K562 (cell line): ENCODE results near the gene ZFP36. TPM values are rescaled to one million over a fixed set of nuclear protein-coding genes. Genes with fewer than 3 reads are reported as not detected.

ENCODE experiments used
- ARID3A ChIP-seq: IDR thresholded peaks from 2 replicates; pipeline ENCODE4 v1.6.1; 2012; ENCODE audit warnings: low read depth, low read length, improper control_type of control experiment, borderline replicate concordance
- ARNT ChIP-seq, 2 experiments: fragments of 450-650 bp; IDR thresholded peaks; 2 replicates each; pipeline ENCODE4 v1.6.1; 2016; ENCODE audit warnings: mild to moderate bottlenecking in 1 of 2
- ATF1 ChIP-seq, 2 experiments: fragments of 450-650 bp in 1 of 2; IDR thresholded peaks; 2 replicates each; pipeline ENCODE4 v1.6.1; 2016; ENCODE audit warnings: missing compliant biosample characterization in 1 of 2, missing genetic modification characterization in 1 of 2
- CEBPG ChIP-seq, 3 experiments: fragments of 200-800 bp in 1 of 3; sonication (Bioruptor generic) in 1 of 3; sonication (generic) in 1 of 3; formaldehyde crosslinking in 1 of 3; IDR thresholded peaks in 2 of 3; conservative IDR thresholded peaks in 1 of 3; 2 replicates each; pipeline versions ENCODE4 v1.6.1 to v1.8.0; 2016 to 2022; ENCODE audit warnings: missing compliant biosample characterization in 2 of 3, missing genetic modification characterization in 2 of 3, mild to moderate bottlenecking in 1 of 3, missing genetic modification reagents in 1 of 3
- CTCFL ChIP-seq: IDR thresholded peaks from 2 replicates; pipeline ENCODE4 v1.6.1; 2011; ENCODE audit warnings: borderline replicate concordance, low read depth, mild to moderate bottlenecking, moderate library complexity, low read length; ENCODE audit not compliant: insufficient read depth, poor library complexity, severe bottlenecking
- ESRRA ChIP-seq: fragments of 450-650 bp; IDR thresholded peaks from 2 replicates; pipeline ENCODE4 v1.6.1; 2014; ENCODE audit warnings: low read depth, mild to moderate bottlenecking, moderate library complexity, borderline replicate concordance
- ESRRB ChIP-seq: fragments of 250-450 bp; sonication (Bioruptor Pico); IDR thresholded peaks from 2 replicates; pipeline ENCODE4 v1.5.0; 2020; ENCODE audit warnings: mild to moderate bottlenecking, moderate library complexity, borderline replicate concordance
- KLF1 ChIP-seq: fragments of 450-650 bp; IDR thresholded peaks from 2 replicates; pipeline ENCODE4 v1.6.1; 2016; ENCODE audit warnings: missing genetic modification characterization, missing compliant biosample characterization
- PHF8 ChIP-seq: fragments of 200-600 bp; sonication (generic); IDR thresholded peaks from 2 replicates; pipeline ENCODE4 v1.6.1; 2012; ENCODE audit warnings: mixed run types, mild to moderate bottlenecking, inconsistent platforms, low read length, moderate library complexity, borderline replicate concordance
- PRMT5 ChIP-seq: sonication (generic); formaldehyde crosslinking; IDR thresholded peaks from 2 replicates; pipeline ENCODE4 v1.5.0; 2020; ENCODE audit warnings: missing genetic modification reagents
- RBBP5 ChIP-seq: fragments of 200-600 bp; sonication (generic); IDR thresholded peaks from 2 replicates; pipeline ENCODE4 v1.6.1; 2012; ENCODE audit warnings: borderline replicate concordance, mild to moderate bottlenecking, low read length, control low read depth, inconsistent platforms; ENCODE audit not compliant: insufficient read depth, poor library complexity, severe bottlenecking
- RFX7 ChIP-seq: fragments of 250-450 bp; sonication (Bioruptor Pico); IDR thresholded peaks from 2 replicates; pipeline ENCODE4 v1.5.1; 2021; ENCODE audit warnings: mild to moderate bottlenecking
- RUNX1 ChIP-seq: sonication (generic); IDR thresholded peaks from 2 replicates; pipeline ENCODE4 v1.6.1; 2016; ENCODE audit warnings: antibody characterized with exemption, low read depth
- SMC3 ChIP-seq: conservative IDR thresholded peaks from 2 replicates; pipeline ENCODE4 v1.6.1; 2011; ENCODE audit warnings: low read depth, low read length, improper control_type of control experiment; ENCODE audit not compliant: insufficient read depth
- SPI1 ChIP-seq: IDR thresholded peaks from 2 replicates; pipeline ENCODE4 v1.6.1; 2011; ENCODE audit warnings: low read depth, low read length, control low read depth, borderline replicate concordance
- STAT5B ChIP-seq: fragments of 250-450 bp; sonication (Bioruptor Pico); IDR thresholded peaks from 2 replicates; pipeline ENCODE4 v1.8.0; 2021; ENCODE audit warnings: mild to moderate bottlenecking, inconsistent platforms
- SUPT5H ChIP-seq: fragments of 450-650 bp; IDR thresholded peaks from 2 replicates; pipeline ENCODE4 v1.6.1; 2016
- ZNF197 ChIP-seq: fragments of 200-800 bp; sonication (Bioruptor generic); IDR thresholded peaks from 2 replicates; pipeline ENCODE4 v1.6.1; 2016; ENCODE audit warnings: low read depth, missing genetic modification characterization, missing compliant biosample characterization
- ZNF217 ChIP-seq: sonication (generic); formaldehyde crosslinking; IDR thresholded peaks from 2 replicates; pipeline ENCODE4 v1.8.0; 2022; ENCODE audit warnings: mild to moderate bottlenecking, missing genetic modification reagents
- ZNF3 ChIP-seq: fragments of 250-450 bp; sonication (Bioruptor Pico); IDR thresholded peaks from 2 replicates; pipeline ENCODE4 v1.5.0; 2021; ENCODE audit warnings: mild to moderate bottlenecking, moderate library complexity
- ZNF324 ChIP-seq: fragments of 250-450 bp; sonication (Bioruptor Pico); IDR thresholded peaks from 2 replicates; pipeline ENCODE4 v1.4.0; 2020; ENCODE audit warnings: mild to moderate bottlenecking
- ZNF347 ChIP-seq: fragments of 450-650 bp; formaldehyde crosslinking; IDR thresholded peaks from 2 replicates; pipeline ENCODE4 v1.4.0; 2020; ENCODE audit warnings: low read depth, mild to moderate bottlenecking, moderate library complexity
- ZNF408 ChIP-seq: fragments of 250-450 bp; sonication (Bioruptor Pico); IDR thresholded peaks from 2 replicates; pipeline ENCODE4 v1.4.0; 2020; ENCODE audit warnings: low read depth, mild to moderate bottlenecking, moderate library complexity
- ZNF583 ChIP-seq: fragments of 250-450 bp; sonication (Bioruptor Pico); IDR thresholded peaks from 2 replicates; pipeline ENCODE4 v1.4.0; 2020
- polyA plus RNA-seq, 8 experiments: library from polyadenylated mRNA; depleted of rRNA in 4 of 8; stranded (reverse) in 5 of 8; unstranded in 3 of 8; fragments of >200 nt; fragmentation: Nextera tagmentation in 2 of 8; fragmentation: Illumina TruSeq in 1 of 8; extraction: Ambion mirVana in 2 of 8; extraction: Trizol in 1 of 8; gene quantifications; 2 replicates each; pipeline versions ENCODE4 v1.2.1 to v1.2.3, GENCODE V29; 2011 to 2014; ENCODE audit warnings: inconsistent platforms in 1 of 8, missing spikeins in 1 of 8
- total RNA-seq, 7 experiments: library from RNA; depleted of rRNA in 6 of 7; stranded (reverse); fragments of >200 nt in 6 of 7; fragmentation: Illumina TruSeq in 2 of 7; extraction: Trizol in 2 of 7; gene quantifications; 2 replicates each; pipeline versions ENCODE4 v1.2.1 to v1.2.3, GENCODE V29; 2011 to 2021; ENCODE audit warnings: low replicate concordance in 1 of 7

ZFP36 gene
- total and polyA plus RNA-seq, 9 of the 15 experiments (the other 6 are each of a cell fraction or from before 2014, with no cell fraction given): 1.0 to 20.1 (median 3.5) TPM

- TF ChIP-seq SMC3 (no peak), ESRRA (peak; percentile 81), SPI1 (peak; percentile 71), ZNF217 (CRISPR knock-in tag) (no peak), STAT5B (CRISPR knock-in tag) (no peak), SUPT5H (peak; percentile 100), ZNF347 (CRISPR knock-in tag) (no peak), CTCFL (no peak), CEBPG (CRISPR knock-in tag; IDR thresholded peaks at IDR 0.05) (no peak), CEBPG (tag; conservative IDR thresholded peaks at IDR 0.05 in 1 of 2, IDR thresholded peaks at IDR 0.05 in 1 of 2) (no peak), ATF1 (CRISPR knock-in tag; IDR thresholded peaks at IDR 0.05) (no peak), ATF1 (tag; IDR thresholded peaks at IDR 0.05) (peak; percentile 79), PHF8 (peak; percentile 100), ARNT (IDR thresholded peaks at IDR 0.05) (no peak), RBBP5 (peak; percentile 84), ZNF583 (CRISPR knock-in tag) (no peak), RFX7 (CRISPR knock-in tag) (no peak), KLF1 (tag) (no peak), ARID3A (no peak), RUNX1 (no peak), ZNF324 (CRISPR knock-in tag) (no peak), ZNF197 (no peak), ZNF408 (no peak), ZNF3 (CRISPR knock-in tag) (no peak), PRMT5 (CRISPR knock-in tag) (no peak), ESRRB (no peak)
Observed at GRCh38 chr19:39435499-39436349, 29.1 kb downstream of the ZFP36 start, which contains the start of gene RPS16 (continued).
